Measurements from ENCODE around the gene MCTP1. TPM values are rescaled to one million over a fixed set of nuclear protein-coding genes. Genes with fewer than 3 reads are reported as not detected.

MCTP1 gene
- total and polyA plus RNA-seq, 9 of the 15 experiments (the other 6 are each of a cell fraction or from before 2014, with no cell fraction given), result 0.04 to 0.93 (median 0.06) TPM; not detected in 4

GRCh38 chr5:95224701-95225459 lies 60.0 kb downstream of the MCTP1 start:
- H3K4me2 ChIP-seq (ENCODE audit: insufficient read depth, low read length), result no peak overlapping the region
- H3K9me3 ChIP-seq (replicated peaks; ENCODE audit: control insufficient read depth, insufficient read depth, low read depth, low read length), result no peaks in the 10 kb centered on the region
- ChIA-PET POLR2A (interaction anchor here (0.6 kb wide), 1 partner anchor 26 kb away, joined by 3 read pairs; no protein-coding TSS in a partner anchor), CTCF (ENCODE audit: low intra/inter-chr PET ratio) (no interaction called here)
- no peaks in the 10 kb centered on the region for H3K9me1 ChIP-seq (ENCODE audit: control insufficient read depth, insufficient read depth, low read length)
- FAIRE-seq, result no peak
- ATAC-seq, result no peak
- H3K36me3 ChIP-seq (ENCODE audit: control insufficient read depth, insufficient read depth, low read length), result no peaks in the 10 kb centered on the region
- H2AFZ ChIP-seq (ENCODE audit: low read depth, low read length), result no peak overlapping the region
- H3K4me3 ChIP-seq, result no peak overlapping the region
- BruUV-seq (replicated peaks), result no TSS peak
- no peaks in the 10 kb centered on the region for H3K4me1 ChIP-seq (replicated peaks in 1 of 2; ENCODE audit: control insufficient read depth in 2 of 2, insufficient read depth in 2 of 2, low read length in 2 of 2)
- TF ChIP-seq ARID4B (CRISPR knock-in tag; IDR thresholded peaks at IDR 0.05), result no peak
- TF ChIP-seq ZNF165 (CRISPR knock-in tag; IDR thresholded peaks at IDR 0.05; ENCODE audit: borderline replicate concordance), result no peak
- no peak for TF ChIP-seq SIN3A (IDR thresholded peaks at IDR 0.05; ENCODE audit: borderline replicate concordance in 2 of 2, control insufficient read depth in 1 of 2, low read depth in 2 of 2, low read length in 2 of 2)
- no peak for TF ChIP-seq CBX5 (IDR thresholded peaks at IDR 0.05; ENCODE audit: borderline replicate concordance, low read depth)
- no peak for TF ChIP-seq FOXJ3 (CRISPR knock-in tag; IDR thresholded peaks at IDR 0.05)
- no peak for TF ChIP-seq HMG20B (CRISPR knock-in tag; IDR thresholded peaks at IDR 0.05)
- no peak for TF ChIP-seq ELK1 (CRISPR knock-in tag; IDR thresholded peaks at IDR 0.05)
- no peak for TF ChIP-seq CREM (IDR thresholded peaks at IDR 0.05; ENCODE audit: low read depth)
- no peak for TF ChIP-seq CTBP1 (IDR thresholded peaks at IDR 0.05; ENCODE audit: borderline replicate concordance)
- no peak for TF ChIP-seq POLR2H (tag; IDR thresholded peaks at IDR 0.05; ENCODE audit: low read depth)
- TF ChIP-seq SRSF1 (IDR thresholded peaks at IDR 0.05; ENCODE audit: low read depth, low read length), result no peak
- no peak overlapping the region for H3K9ac ChIP-seq (ENCODE audit: insufficient read depth in 1 of 2, low read depth in 2 of 2, low read length in 2 of 2)
- no peak overlapping the region for H3K27ac ChIP-seq (ENCODE audit: extremely low read depth, low read depth, low read length)
- no peaks in the 10 kb centered on the region for H3K79me2 ChIP-seq (ENCODE audit: control insufficient read depth, insufficient read depth, low read length)
- H4K20me1 ChIP-seq (replicated peaks; ENCODE audit: control insufficient read depth, insufficient read depth, low read length), result no peaks in the 10 kb centered on the region
- intact Hi-C loops (cut with micrococcal nuclease) (no loop called here), in situ Hi-C loops (cut with MboI) (no loop called here)
- DNase-seq (ENCODE audit: extremely low read depth in 1 of 4, low spot score in 3 of 4), result no peak
- no peaks in the 10 kb centered on the region for H3K27me3 ChIP-seq (ENCODE audit: control insufficient read depth in 2 of 2, insufficient read depth in 2 of 2, low read length in 2 of 2)
